ENCODE data around the gene MYO16.

Gene MYO16

GRCh38 chr13:108897955-108898354 is 268.5 kb downstream of the MYO16 start:
- Histone ChIP-seq H3K79me2 (ENCODE audit: insufficient read depth, low read length) (no peaks in the 10 kb centered on the region), H3F3A (ENCODE audit: low read depth) (no peaks in the 10 kb centered on the region), H3K9me3 (ENCODE audit: insufficient read depth, low read depth, low read length) (no peaks in the 10 kb centered on the region), H3K36me3 (ENCODE audit: insufficient read depth, low read length) (no peaks in the 10 kb centered on the region), H3K4me1 (ENCODE audit: insufficient read depth, low read length, poor library complexity, severe bottlenecking) (no peaks in the 10 kb centered on the region), H3K27me3 (ENCODE audit: insufficient read depth, low read length, poor library complexity, severe bottlenecking) (no peaks in the 10 kb centered on the region), H3K4me2 (ENCODE audit: low read depth, low read length, poor library complexity, severe bottlenecking) (peak overlapping the region; percentile 57), H3K4me3 (ENCODE audit: low read length, poor library complexity, severe bottlenecking) (peak overlapping the region; percentile 55), H2AFZ (ENCODE audit: low read length) (peak overlapping the region; percentile 66), H4K20me1 (ENCODE audit: insufficient read depth, low read length, poor library complexity, severe bottlenecking) (no peaks in the 10 kb centered on the region), H3K9me2 (replicated peaks; ENCODE audit: low read depth, low read length) (no peaks in the 10 kb centered on the region), H3K9ac (ENCODE audit: low read depth, low read length, poor library complexity, severe bottlenecking) (peak overlapping the region; percentile 3)
- no peak for TF ChIP-seq EZH2phosphoT487 (IDR thresholded peaks at IDR 0.05; ENCODE audit: borderline replicate concordance)
- TF ChIP-seq, protein P1, sequence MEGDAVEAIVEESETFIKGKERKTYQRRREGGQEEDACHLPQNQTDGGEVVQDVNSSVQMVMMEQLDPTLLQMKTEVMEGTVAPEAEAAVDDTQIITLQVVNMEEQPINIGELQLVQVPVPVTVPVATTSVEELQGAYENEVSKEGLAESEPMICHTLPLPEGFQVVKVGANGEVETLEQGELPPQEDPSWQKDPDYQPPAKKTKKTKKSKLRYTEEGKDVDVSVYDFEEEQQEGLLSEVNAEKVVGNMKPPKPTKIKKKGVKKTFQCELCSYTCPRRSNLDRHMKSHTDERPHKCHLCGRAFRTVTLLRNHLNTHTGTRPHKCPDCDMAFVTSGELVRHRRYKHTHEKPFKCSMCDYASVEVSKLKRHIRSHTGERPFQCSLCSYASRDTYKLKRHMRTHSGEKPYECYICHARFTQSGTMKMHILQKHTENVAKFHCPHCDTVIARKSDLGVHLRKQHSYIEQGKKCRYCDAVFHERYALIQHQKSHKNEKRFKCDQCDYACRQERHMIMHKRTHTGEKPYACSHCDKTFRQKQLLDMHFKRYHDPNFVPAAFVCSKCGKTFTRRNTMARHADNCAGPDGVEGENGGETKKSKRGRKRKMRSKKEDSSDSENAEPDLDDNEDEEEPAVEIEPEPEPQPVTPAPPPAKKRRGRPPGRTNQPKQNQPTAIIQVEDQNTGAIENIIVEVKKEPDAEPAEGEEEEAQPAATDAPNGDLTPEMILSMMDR (conservative IDR thresholded peaks at IDR 0.05; ENCODE audit: low read length): no peak

GRCh38 chr13:108902405-108903155 is 273.2 kb downstream of the MYO16 start:
- H3K9ac ChIP-seq (ENCODE audit: low read depth, low read length, poor library complexity, severe bottlenecking): no peak overlapping the region
- no peaks in the 10 kb centered on the region for H3K4me1 ChIP-seq (ENCODE audit: insufficient read depth, low read length, poor library complexity, severe bottlenecking)
- H2AFZ ChIP-seq (ENCODE audit: low read length): no peak overlapping the region
- H4K20me1 ChIP-seq (ENCODE audit: insufficient read depth, low read length, poor library complexity, severe bottlenecking): no peaks in the 10 kb centered on the region
- H3K4me3 ChIP-seq (ENCODE audit: low read length, poor library complexity, severe bottlenecking): no peak overlapping the region
- H3K4me2 ChIP-seq (ENCODE audit: low read depth, low read length, poor library complexity, severe bottlenecking): no peak overlapping the region
- no peaks in the 10 kb centered on the region for H3K9me2 ChIP-seq (replicated peaks; ENCODE audit: low read depth, low read length)
- no peaks in the 10 kb centered on the region for H3K79me2 ChIP-seq (ENCODE audit: insufficient read depth, low read length)
- H3K36me3 ChIP-seq (ENCODE audit: insufficient read depth, low read length): no peaks in the 10 kb centered on the region
- H3K9me3 ChIP-seq (ENCODE audit: insufficient read depth, low read depth, low read length): no peaks in the 10 kb centered on the region
- TF ChIP-seq, protein P1 (conservative IDR thresholded peaks at IDR 0.05; ENCODE audit: low read length): no peak
- TF ChIP-seq EZH2phosphoT487 (IDR thresholded peaks at IDR 0.05; ENCODE audit: borderline replicate concordance): no peak
- H3K27me3 ChIP-seq (ENCODE audit: insufficient read depth, low read length, poor library complexity, severe bottlenecking): no peaks in the 10 kb centered on the region
- H3F3A ChIP-seq (ENCODE audit: low read depth): no peaks in the 10 kb centered on the region

DNA sequence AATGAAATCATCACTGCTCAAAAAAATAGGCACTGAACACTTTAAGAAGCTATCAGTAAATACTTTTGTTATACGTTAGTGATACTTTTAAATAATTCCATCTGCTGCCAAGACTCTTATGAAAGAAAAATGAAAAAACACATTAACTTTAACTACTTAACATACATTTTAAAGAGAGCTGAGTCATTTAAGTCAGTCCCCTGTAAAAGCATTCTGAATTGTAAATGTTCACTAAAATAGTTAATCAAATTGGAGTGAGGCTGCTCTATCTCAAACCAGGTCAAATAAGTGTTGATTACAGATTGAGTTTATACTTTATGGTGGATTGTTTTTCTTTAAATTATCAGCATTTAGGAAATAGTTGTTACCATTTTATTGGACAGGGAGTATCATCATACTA is 274.2 kb downstream of the MYO16 start:
- no peaks in the 10 kb centered on the region for H3K4me1 ChIP-seq (ENCODE audit: insufficient read depth, low read length, poor library complexity, severe bottlenecking)
- H3F3A ChIP-seq (ENCODE audit: low read depth): no peaks in the 10 kb centered on the region
- H3K27me3 ChIP-seq (ENCODE audit: insufficient read depth, low read length, poor library complexity, severe bottlenecking): no peaks in the 10 kb centered on the region
- no peaks in the 10 kb centered on the region for H3K36me3 ChIP-seq (ENCODE audit: insufficient read depth, low read length)
- H3K9me2 ChIP-seq (replicated peaks; ENCODE audit: low read depth, low read length): no peaks in the 10 kb centered on the region
- H3K4me2 ChIP-seq (ENCODE audit: low read depth, low read length, poor library complexity, severe bottlenecking): no peak overlapping the region
- H3K79me2 ChIP-seq (ENCODE audit: insufficient read depth, low read length): no peaks in the 10 kb centered on the region
- no peak overlapping the region for H3K4me3 ChIP-seq (ENCODE audit: low read length, poor library complexity, severe bottlenecking)
- H4K20me1 ChIP-seq (ENCODE audit: insufficient read depth, low read length, poor library complexity, severe bottlenecking): no peaks in the 10 kb centered on the region
- H2AFZ ChIP-seq (ENCODE audit: low read length): no peak overlapping the region
- no peaks in the 10 kb centered on the region for H3K9me3 ChIP-seq (ENCODE audit: insufficient read depth, low read depth, low read length)
- no peak for TF ChIP-seq EZH2phosphoT487 (IDR thresholded peaks at IDR 0.05; ENCODE audit: borderline replicate concordance)
- TF ChIP-seq, protein P1 (conservative IDR thresholded peaks at IDR 0.05; ENCODE audit: low read length): no peak
- no peak overlapping the region for H3K9ac ChIP-seq (ENCODE audit: low read depth, low read length, poor library complexity, severe bottlenecking)
